Mesenchymal stem cell (in vitro differentiated cells and primary cell): ENCODE data around the gene KIRREL2.

ENCODE experiments used
- DNase-seq: peaks from one replicate; pipeline ENCODE4 v3.0.0-alpha.2; 2013
- H2AFZ ChIP-seq: one replicate; pipeline ENCODE4 v1.6.1; 2013; ENCODE audit warnings: low read depth, mild to moderate bottlenecking, control low read depth, inconsistent platforms, low read length, moderate library complexity
- H2AK5ac ChIP-seq: 2 replicates; pipeline ENCODE4 v1.6.1; 2013; ENCODE audit warnings: low read length, moderate library complexity, mild to moderate bottlenecking, inconsistent platforms; ENCODE audit not compliant: severe bottlenecking
- H2BK120ac ChIP-seq: one replicate; pipeline ENCODE4 v1.6.1; 2013; ENCODE audit warnings: low read depth, mild to moderate bottlenecking, inconsistent platforms, low read length, moderate library complexity
- H2BK12ac ChIP-seq, 2 experiments: one replicate each; pipeline ENCODE4 v1.6.1; 2013; ENCODE audit warnings: inconsistent platforms in 2 of 2, low read length in 2 of 2, mild to moderate bottlenecking in 2 of 2, moderate library complexity in 2 of 2, control low read depth in 1 of 2
- H2BK15ac ChIP-seq: one replicate; pipeline ENCODE4 v1.6.1; 2013; ENCODE audit warnings: mild to moderate bottlenecking, low read depth, inconsistent platforms; ENCODE audit not compliant: poor library complexity, severe bottlenecking
- H2BK5ac ChIP-seq: 2 replicates; pipeline ENCODE4 v1.6.1; 2013; ENCODE audit warnings: low read depth, mild to moderate bottlenecking, low read length, control low read depth, inconsistent platforms; ENCODE audit not compliant: poor library complexity, severe bottlenecking
- H3K14ac ChIP-seq, 2 experiments: one replicate each; pipeline ENCODE4 v1.6.1; 2013; ENCODE audit warnings: inconsistent platforms in 2 of 2, low read length in 2 of 2, control low read depth in 1 of 2, mild to moderate bottlenecking in 1 of 2, moderate library complexity in 1 of 2
- H3K18ac ChIP-seq, 2 experiments: one replicate each; pipeline ENCODE4 v1.6.1; 2013; ENCODE audit warnings: inconsistent platforms in 2 of 2, low read length in 2 of 2, control low read depth in 1 of 2, low read depth in 1 of 2, mild to moderate bottlenecking in 1 of 2
- H3K23ac ChIP-seq, 2 experiments: one replicate each; pipeline ENCODE4 v1.6.1; 2013; ENCODE audit warnings: inconsistent platforms in 2 of 2, low read length in 2 of 2, mild to moderate bottlenecking in 2 of 2, moderate library complexity in 2 of 2, control low read depth in 1 of 2
- H3K27ac ChIP-seq: 2 replicates; pipeline ENCODE4 v1.5.1; 2013; ENCODE audit warnings: mild to moderate bottlenecking, moderate library complexity, low read length, control low read depth, inconsistent platforms; ENCODE audit not compliant: poor library complexity, severe bottlenecking
- H3K27me3 ChIP-seq, 2 experiments: 2 replicates each; pipeline versions ENCODE4 v1.6.1 to v1.7.0; 2013; ENCODE audit warnings: low read length in 2 of 2, mild to moderate bottlenecking in 2 of 2, moderate library complexity in 2 of 2, control low read depth in 1 of 2, inconsistent platforms in 1 of 2; ENCODE audit not compliant: control insufficient read depth in 1 of 2, insufficient read depth in 1 of 2
- H3K36me3 ChIP-seq, 2 experiments: 2 replicates each; pipeline versions ENCODE4 v1.6.1 to v1.7.0; 2013; ENCODE audit warnings: low read length in 2 of 2, control low read depth in 1 of 2, inconsistent platforms in 1 of 2, low read depth in 1 of 2, mild to moderate bottlenecking in 1 of 2; ENCODE audit not compliant: insufficient read depth in 2 of 2, control insufficient read depth in 1 of 2
- H3K4ac ChIP-seq, 2 experiments: one replicate each; pipeline ENCODE4 v1.6.1; 2013; ENCODE audit warnings: inconsistent platforms in 2 of 2, low read length in 2 of 2, mild to moderate bottlenecking in 2 of 2, moderate library complexity in 2 of 2, control low read depth in 1 of 2, low read depth in 1 of 2
- H3K4me1 ChIP-seq: 2 replicates; pipeline ENCODE4 v1.6.1; 2013; ENCODE audit warnings: low read depth, low read length, control low read depth; ENCODE audit not compliant: control insufficient read depth, insufficient read depth
- H3K4me2 ChIP-seq: 2 replicates; pipeline ENCODE4 v1.6.1; 2013; ENCODE audit warnings: low read length, mild to moderate bottlenecking, inconsistent platforms; ENCODE audit not compliant: poor library complexity, severe bottlenecking
- H3K4me3 ChIP-seq, 2 experiments: 2 replicates each; pipeline versions ENCODE4 v1.5.1 to v1.7.0; 2013; ENCODE audit warnings: low read length in 2 of 2, mild to moderate bottlenecking in 2 of 2, control low read depth in 1 of 2, low read depth in 1 of 2; ENCODE audit not compliant: insufficient read depth in 1 of 2
- H3K79me1 ChIP-seq: replicated peaks from 2 replicates; pipeline ENCODE4 v1.6.1; 2013; ENCODE audit warnings: mild to moderate bottlenecking, control low read depth, low read length, inconsistent platforms; ENCODE audit not compliant: poor library complexity, severe bottlenecking
- H3K9ac ChIP-seq: 2 replicates; pipeline ENCODE4 v1.7.0; 2013; ENCODE audit warnings: mild to moderate bottlenecking, low read length, moderate library complexity
- H3K9me3 ChIP-seq: 2 replicates; pipeline ENCODE4 v1.7.0; 2013; ENCODE audit warnings: mild to moderate bottlenecking, low read length; ENCODE audit not compliant: control insufficient read depth
- H4K8ac ChIP-seq: one replicate; pipeline ENCODE4 v1.6.1; 2013; ENCODE audit warnings: inconsistent platforms, mild to moderate bottlenecking, low read length, moderate library complexity
- H4K91ac ChIP-seq: one replicate; pipeline ENCODE4 v1.6.1; 2013; ENCODE audit warnings: mild to moderate bottlenecking, low read length, inconsistent platforms
- WGBS: methylation state at CpG from one replicate; pipeline ENCODE4 v1.1.7; 2013; ENCODE audit warnings: mixed read lengths; 5-methylcytosine and 5-hydroxymethylcytosine counted together

The KIRREL2 gene

DNA sequence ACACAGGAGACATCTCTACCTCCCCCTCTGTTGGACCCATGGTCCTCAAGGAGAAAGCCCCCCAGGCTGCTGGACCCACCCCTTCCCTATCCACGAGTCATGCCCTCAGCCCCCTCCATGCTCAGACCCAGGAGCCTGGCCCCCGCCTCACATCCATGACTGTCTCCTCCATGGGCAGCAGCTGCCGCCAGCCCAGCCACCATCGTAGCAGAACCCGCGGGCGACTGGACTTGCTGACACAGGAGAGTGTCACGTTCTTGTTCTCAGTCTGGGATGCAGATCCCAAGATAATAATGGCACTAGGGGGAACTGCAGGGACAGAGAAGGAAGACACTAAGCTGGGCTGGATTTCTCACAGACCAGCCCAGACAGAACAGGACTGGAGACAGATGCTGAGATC is 8.2 kb upstream of the KIRREL2 start:
- H4K8ac ChIP-seq = no peak overlapping the region
- H3K9ac ChIP-seq = no peak overlapping the region
- H3K36me3 ChIP-seq = no peaks in the 10 kb centered on the region
- H2BK5ac ChIP-seq = no peak overlapping the region
- WGBS = 76% methylated on average over 8 of the region's 8 CpGs
- no peak overlapping the region for H3K4me2 ChIP-seq
- no peak overlapping the region for H4K91ac ChIP-seq
- no peak overlapping the region for H2BK12ac ChIP-seq
- no peak overlapping the region for H2AFZ ChIP-seq
- H3K18ac ChIP-seq = no peak overlapping the region
- H3K27me3 ChIP-seq = peaks cover 86 to 96% of the 10 kb centered on the region in 2 experiments
- H3K4ac ChIP-seq = no peak overlapping the region
- H3K79me1 ChIP-seq = no peaks in the 10 kb centered on the region
- H3K9me3 ChIP-seq = peaks cover 3% of the 10 kb centered on the region
- no peak for DNase-seq
- no peak overlapping the region for H3K14ac ChIP-seq
- H3K4me3 ChIP-seq = no peak overlapping the region
- no peak overlapping the region for H2AK5ac ChIP-seq
- no peak overlapping the region for H3K27ac ChIP-seq
- no peak overlapping the region for H3K23ac ChIP-seq
- H2BK15ac ChIP-seq = no peak overlapping the region
- H3K4me1 ChIP-seq = peaks cover 18% of the 10 kb centered on the region
- no peak overlapping the region for H2BK120ac ChIP-seq

DNA sequence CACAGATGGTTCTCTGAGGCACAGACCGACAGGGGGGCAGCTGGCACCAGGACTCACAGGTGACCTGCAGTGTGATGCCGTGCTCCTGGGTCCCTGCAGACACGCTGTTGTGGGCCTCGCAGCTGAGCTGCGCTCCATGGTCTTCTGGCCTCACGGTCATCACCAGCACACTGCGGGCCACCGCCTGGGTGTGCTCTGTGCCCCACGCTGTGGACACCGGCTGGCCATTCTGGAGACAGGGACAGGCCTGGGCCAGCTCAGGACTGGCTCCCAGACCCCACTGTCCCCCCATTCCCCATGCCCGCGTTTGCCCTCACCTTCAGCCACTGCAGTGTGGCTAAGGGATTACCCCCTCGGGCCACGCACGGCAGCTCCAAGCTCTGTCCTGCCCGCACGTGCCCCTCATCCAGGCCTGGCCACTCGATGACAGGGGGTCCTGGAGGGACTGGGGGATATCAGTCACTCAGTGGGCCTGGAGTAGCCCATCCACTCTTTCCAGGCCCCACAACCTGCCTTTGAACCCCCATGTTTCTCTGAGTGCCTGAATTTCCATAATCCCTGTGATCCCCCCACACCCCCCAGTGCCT is 7.7 kb upstream of the KIRREL2 start:
- WGBS = 87% methylated on average over 18 of the region's 18 CpGs
- no peak overlapping the region for H3K4me3 ChIP-seq
- H3K79me1 ChIP-seq = no peaks in the 10 kb centered on the region
- H4K8ac ChIP-seq = no peak overlapping the region
- H3K4me2 ChIP-seq = no peak overlapping the region
- peaks cover 15% of the 10 kb centered on the region for H3K4me1 ChIP-seq
- H3K23ac ChIP-seq = no peak overlapping the region
- H2BK120ac ChIP-seq = no peak overlapping the region
- H2AFZ ChIP-seq = no peak overlapping the region
- H3K9me3 ChIP-seq = no peaks in the 10 kb centered on the region
- no peak overlapping the region for H3K4ac ChIP-seq
- H3K18ac ChIP-seq = no peak overlapping the region
- no peak overlapping the region for H3K14ac ChIP-seq
- H4K91ac ChIP-seq = no peak overlapping the region
- H2BK15ac ChIP-seq = no peak overlapping the region
- peaks cover 81 to 93% of the 10 kb centered on the region in 2 experiments for H3K27me3 ChIP-seq
- H3K36me3 ChIP-seq = no peaks in the 10 kb centered on the region
- H3K27ac ChIP-seq = no peak overlapping the region
- H2AK5ac ChIP-seq = no peak overlapping the region
- no peak overlapping the region for H2BK5ac ChIP-seq
- no peak for DNase-seq
- no peak overlapping the region for H3K9ac ChIP-seq
- H2BK12ac ChIP-seq = no peak overlapping the region

DNA sequence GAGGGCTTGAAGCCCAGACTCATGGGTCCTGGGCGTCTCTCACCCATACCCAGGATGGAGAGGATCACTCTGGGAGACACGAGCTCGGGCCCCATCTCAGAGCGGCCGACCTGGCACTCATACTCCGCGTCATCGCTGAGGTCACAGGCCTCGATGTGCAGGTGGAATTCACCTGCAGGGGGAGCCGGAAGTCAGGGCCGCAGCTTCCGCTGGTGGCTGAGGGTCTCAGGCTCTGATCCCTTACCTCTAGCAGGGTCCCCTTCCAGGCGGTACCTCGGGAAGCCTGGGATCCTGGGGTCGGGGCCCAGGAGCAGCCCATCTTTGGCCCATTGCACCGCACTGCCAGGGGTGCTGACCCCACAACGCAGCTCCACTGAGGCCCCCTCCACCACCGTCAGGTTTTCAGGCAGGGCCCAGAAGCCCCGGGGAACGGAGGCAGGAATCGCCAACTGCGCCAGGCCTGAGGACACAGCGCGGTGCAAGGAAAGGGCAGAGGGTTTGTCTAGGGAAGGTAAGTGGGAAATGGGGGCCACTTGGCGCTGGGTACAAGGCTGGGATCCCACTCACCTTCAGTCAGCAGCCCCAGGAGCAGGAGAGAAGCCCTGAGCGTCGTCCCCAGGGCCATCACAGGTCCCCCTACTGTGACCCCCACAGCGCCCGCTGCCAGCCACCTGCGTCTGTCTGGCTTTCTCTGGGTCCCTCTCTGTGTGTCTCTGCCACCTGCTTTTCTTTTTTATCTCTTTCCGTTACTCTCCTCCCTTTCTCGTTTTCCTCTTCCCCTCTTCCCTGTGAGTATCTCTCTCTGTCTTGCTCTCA is 5.3 kb upstream of the KIRREL2 start:
- Histone ChIP-seq H3K36me3 (no peaks in the 10 kb centered on the region), H3K27me3 (peaks cover 76 to 89% of the 10 kb centered on the region in 2 experiments), H3K27ac (no peak overlapping the region), H2BK5ac (no peak overlapping the region), H2BK15ac (no peak overlapping the region), H3K4me2 (no peak overlapping the region), H4K91ac (no peak overlapping the region), H3K23ac (no peak overlapping the region), H3K18ac (no peak overlapping the region), H3K4me3 (no peak overlapping the region), H3K4ac (no peak overlapping the region), H3K9ac (no peak overlapping the region), H2BK12ac (no peak overlapping the region), H3K79me1 (no peaks in the 10 kb centered on the region), H3K4me1 (peaks cover 9% of the 10 kb centered on the region), H3K14ac (no peak overlapping the region), H2AK5ac (no peak overlapping the region), H4K8ac (no peak overlapping the region), H3K9me3 (no peaks in the 10 kb centered on the region), H2AFZ (no peak overlapping the region), H2BK120ac (no peak overlapping the region)
- no peak for DNase-seq
- WGBS = 56% methylated on average over 32 of the region's 32 CpGs

DNA sequence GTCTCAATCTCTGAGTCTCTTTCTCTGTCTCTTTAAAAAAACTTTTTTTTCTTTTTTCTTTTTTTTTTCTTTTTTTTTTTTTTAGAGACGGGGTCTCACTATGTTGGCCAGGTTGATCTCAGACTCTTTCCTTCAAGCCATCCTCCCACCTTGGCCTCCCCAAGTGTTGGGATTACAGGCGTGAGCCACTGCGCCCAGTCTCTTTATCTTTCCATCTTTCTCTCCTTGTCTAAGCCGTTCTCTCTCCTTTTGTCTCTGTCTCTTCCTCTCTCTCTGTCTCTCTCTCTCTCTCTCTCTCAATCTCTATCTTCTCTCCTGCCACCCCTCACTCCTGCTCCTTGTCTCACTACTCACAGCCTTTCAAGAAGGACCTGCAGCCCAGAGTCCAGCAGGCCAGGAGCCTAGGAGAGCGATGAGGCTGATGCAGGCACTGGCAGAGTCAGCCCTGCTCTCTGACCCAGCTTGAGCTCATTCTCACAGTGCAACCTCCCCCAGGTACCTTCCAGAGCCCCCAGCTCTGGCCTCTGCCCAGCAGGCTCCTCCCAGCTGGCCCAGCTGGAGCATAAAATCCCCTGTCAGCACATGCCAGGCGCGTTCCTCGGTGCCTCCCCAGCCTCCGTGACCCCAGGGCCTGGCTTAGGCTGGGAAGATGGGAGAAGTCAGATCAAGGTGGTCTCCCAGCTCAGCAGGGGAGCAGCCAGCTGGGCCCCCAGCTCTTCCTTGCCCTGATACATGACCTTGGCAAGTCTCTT is 4.5 kb upstream of the KIRREL2 start, which contains the start of gene NPHS1:
Gene NPHS1, minus strand, starts transcription at position 476 of the 752 bp plus-strand sequence. CDS start 667 bp downstream, outside the sequence.
- H3K27ac ChIP-seq = no peak within 1 kb of the TSS
- H3K27me3 ChIP-seq = peaks cover 83 to 91% of the 10 kb centered on the region in 2 experiments
- H2BK5ac ChIP-seq = no peak within 1 kb of the TSS
- H3K9ac ChIP-seq = no peak within 1 kb of the TSS
- no peak within 1 kb of the TSS for H2AK5ac ChIP-seq
- no peak within 1 kb of the TSS for H3K18ac ChIP-seq
- H3K4me3 ChIP-seq = no peak within 1 kb of the TSS
- no peak within 1 kb of the TSS for H2BK12ac ChIP-seq
- no peak within 1 kb of the TSS for H4K91ac ChIP-seq
- H4K8ac ChIP-seq = no peak within 1 kb of the TSS
- no peak within 1 kb of the TSS for H2AFZ ChIP-seq
- H3K14ac ChIP-seq = no peak within 1 kb of the TSS
- peaks cover 15% of the 10 kb centered on the region for H3K4me1 ChIP-seq
- no peaks in the 10 kb centered on the region for H3K36me3 ChIP-seq
- no peak within 1 kb of the TSS for H3K4ac ChIP-seq
- DNase-seq = no peak
- H3K9me3 ChIP-seq = no peaks in the 10 kb centered on the region
- no peak within 1 kb of the TSS for H2BK120ac ChIP-seq
- no peak within 1 kb of the TSS for H3K23ac ChIP-seq
- no peak within 1 kb of the TSS for H2BK15ac ChIP-seq
- no peak within 1 kb of the TSS for H3K4me2 ChIP-seq
- no peaks in the 10 kb centered on the region for H3K79me1 ChIP-seq
- WGBS = 76% methylated on average over 9 of the region's 9 CpGs
